Stimulated activated CD4-positive, alpha-beta T cell treated with anti-CD3 and anti-CD28 coated beads, Interleukin-4, amount 100 ng/mL, for 1 hour (primary cell): Measurements from ENCODE around the gene DMKN.
A peak's percentile ranks its signal among the peaks of the same experiment; 100 is the strongest.

Experiments
- DNase-seq: peaks from one replicate; pipeline ENCODE4 v3.0.0-alpha.2; 2020

Gene DMKN

GRCh38 chr19:35549174-35549788 is 35.8 kb upstream of the DMKN start:
- peak; percentile 40 for DNase-seq

GRCh38 chr19:35546532-35546931 is 33.1 kb upstream of the DMKN start:
- no peak for DNase-seq

GRCh38 chr19:35545855-35546381 is 32.5 kb upstream of the DMKN start:
- DNase-seq = peak; percentile 68

- DNase-seq = peak; percentile 86
Observed at GRCh38 chr19:35545001-35545854, 31.8 kb upstream of the DMKN start, which contains the start of gene TMEM147. Gene TMEM147, plus strand, starts transcription at chr19:35545626. Its CDS starts 114 bp downstream, at chr19:35545740.

DNA sequence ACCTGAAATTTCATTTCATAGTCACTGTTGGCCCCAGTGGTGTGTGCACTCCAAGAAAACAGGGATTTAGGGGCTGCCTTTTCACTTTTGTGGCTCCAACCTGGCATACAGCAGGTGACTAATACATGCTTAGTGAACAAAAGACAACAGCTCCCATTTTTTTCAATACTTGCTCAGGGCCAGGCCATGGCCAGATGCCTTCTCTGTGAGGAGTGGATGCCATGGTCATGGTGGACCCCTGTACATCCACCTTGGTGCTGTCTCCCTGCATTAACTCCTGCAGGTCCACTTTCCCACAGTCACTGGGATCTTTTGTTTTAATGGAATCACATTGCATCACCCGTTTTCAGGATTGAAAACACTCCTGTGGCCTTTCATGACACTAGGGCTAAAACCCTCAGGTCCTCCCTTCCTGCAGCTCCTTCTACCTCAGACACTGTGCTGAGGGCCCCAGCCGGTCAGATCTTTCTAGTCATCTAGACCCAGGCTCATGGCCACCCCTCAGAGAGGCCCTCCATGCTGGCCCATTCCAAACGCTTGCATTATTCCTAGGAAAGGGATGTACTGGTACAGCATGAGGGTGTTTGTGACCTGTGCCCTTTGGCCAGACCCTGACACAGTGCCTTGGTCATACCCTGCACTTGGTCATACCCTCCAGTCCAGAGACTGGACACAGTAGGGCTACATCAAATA is 30.8 kb upstream of the DMKN start:
- no peak for DNase-seq

- DNase-seq = no peak
Observed at GRCh38 chr19:35543280-35544109, 30.0 kb upstream of the DMKN start.

GRCh38 chr19:35542209-35542608 is 28.8 kb upstream of the DMKN start:
- DNase-seq = no peak

GRCh38 chr19:35540356-35540927 is 27.0 kb upstream of the DMKN start:
- DNase-seq = no peak

GRCh38 chr19:35539850-35540249 is 26.4 kb upstream of the DMKN start:
- DNase-seq = no peak

- DNase-seq = no peak
Observed at GRCh38 chr19:35539314-35539713, 25.9 kb upstream of the DMKN start.

- DNase-seq = no peak
Observed at GRCh38 chr19:35534803-35535480, 21.5 kb upstream of the DMKN start.

GRCh38 chr19:35533822-35534392 is 20.5 kb upstream of the DMKN start:
- peak; percentile 38 for DNase-seq

DNA sequence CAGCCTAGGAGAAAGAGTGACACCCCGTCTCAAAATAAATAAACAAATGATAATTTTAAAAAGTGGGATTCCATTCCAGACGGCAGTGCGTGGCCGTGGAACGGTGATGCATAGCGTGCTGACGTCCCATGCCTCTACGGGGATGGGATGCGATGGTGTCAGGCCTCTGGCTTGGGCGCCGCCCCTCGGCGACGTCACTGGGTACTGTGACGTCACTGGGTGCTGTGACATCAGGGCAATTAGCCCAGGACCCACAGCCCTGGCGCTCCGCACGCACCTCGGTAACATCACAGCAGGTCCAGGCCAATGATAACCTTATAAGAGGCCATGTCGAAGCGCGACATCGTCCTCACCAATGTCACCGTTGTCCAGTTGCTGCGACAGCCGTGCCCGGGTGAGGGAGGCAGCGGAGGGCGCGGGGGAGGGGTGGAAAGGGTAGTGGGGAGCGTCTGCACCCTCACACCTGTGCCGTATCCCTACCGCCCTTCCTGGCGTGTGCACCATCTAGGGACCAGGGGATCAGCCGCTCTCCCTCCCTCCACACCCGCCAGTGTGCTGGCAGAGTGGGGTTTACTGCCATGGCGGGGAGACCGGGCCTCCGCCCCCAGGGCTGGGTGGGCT is 19.9 kb upstream of the DMKN start, which contains the start of gene GAPDHS:
TSS of gene GAPDHS (plus strand) at position 256 of the 621 bp plus-strand sequence. CDS start at position 328, 72 bp downstream.
- no peak for DNase-seq

- DNase-seq = no peak
Observed at GRCh38 chr19:35531291-35531690, 17.8 kb upstream of the DMKN start.

- no peak for DNase-seq
Observed at GRCh38 chr19:35529241-35530218, 16.1 kb upstream of the DMKN start.

- no peak for DNase-seq
Observed at GRCh38 chr19:35528218-35529038, 15.0 kb upstream of the DMKN start, which contains the start of gene SBSN. Gene SBSN, minus strand, starts transcription at chr19:35528311. Its CDS starts 30 bp downstream, at chr19:35528281.

GRCh38 chr19:35525873-35526272 is 12.4 kb upstream of the DMKN start:
- no peak for DNase-seq

DNA sequence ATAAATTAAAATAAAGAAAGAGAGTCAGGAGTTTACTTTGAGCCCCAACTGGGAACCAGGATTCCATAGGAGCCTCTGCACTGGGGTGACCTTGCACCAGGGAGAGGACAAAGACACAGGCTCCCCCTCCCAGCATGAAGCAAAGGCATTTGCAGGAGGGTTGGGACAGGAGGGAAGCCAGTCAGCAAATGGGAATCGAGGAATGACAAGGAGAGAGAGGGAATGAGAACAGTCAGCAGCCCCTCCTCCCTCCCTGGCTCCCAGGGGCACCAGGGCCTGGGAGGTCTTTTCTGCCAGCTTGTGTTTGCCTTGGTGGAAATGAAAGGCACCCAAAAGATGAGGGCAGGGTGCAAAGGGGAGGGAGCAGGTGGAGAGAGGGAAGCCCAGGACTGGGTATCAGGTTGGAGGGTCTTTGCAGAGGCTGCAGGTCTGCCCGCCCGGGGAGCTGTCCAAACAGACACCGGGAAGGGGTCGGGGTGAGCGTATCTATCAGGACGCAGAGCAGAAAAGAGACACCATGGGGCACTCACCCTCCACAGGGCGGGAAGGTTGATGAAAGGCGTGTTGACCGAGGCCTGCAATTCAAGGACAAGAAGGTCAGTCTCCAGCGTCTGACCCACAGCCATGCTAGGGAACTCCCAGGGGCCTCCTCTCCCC is 10.9 kb upstream of the DMKN start:
- DNase-seq = no peak
